ENCODE measurements around the gene KBTBD7.

GRCh38 chr13:41222259-41222852 is 28.0 kb upstream of the KBTBD7 start:
- TF ChIP-seq ATF3 (IDR thresholded peaks at IDR 0.05) (no peak), POLR2AphosphoS5 (IDR thresholded peaks at IDR 0.05; ENCODE audit: low read depth, low read length) (no peak)

Data from HCT116 (cell line).